CD4-positive, alpha-beta T cell (primary cell): ENCODE results near the gene OSBPL5. TPM values are rescaled to one million over a fixed set of nuclear protein-coding genes. Genes with fewer than 3 reads are reported as not detected.

ENCODE experiments used
- ATAC-seq: fragments of 200-7000 bp; cut with Tn5 transposase; one replicate; pipeline ENCODE4 v1.10.0; 2022; ENCODE audit warnings: mild to moderate bottlenecking; ENCODE audit not compliant: poor library complexity
- CTCF ChIA-PET: fragments of 350-600 bp; sonication (Branson Sonifier 250); formaldehyde crosslinking; loops from one replicate; lab custom pipeline; 2021; ENCODE audit warnings: antibody characterized with exemption, inconsistent platforms; lab: Charles Lee
- POLR2A ChIA-PET: fragments of 350-600 bp; sonication (Branson Sonifier 250); formaldehyde crosslinking; loops from one replicate; lab custom pipeline; 2021; ENCODE audit warnings: antibody characterized with exemption, inconsistent platforms; lab: Charles Lee
- DNase-seq, 14 experiments: peaks; one replicate each; pipeline ENCODE4 v3.0.0-alpha.2; 2013 to 2020; ENCODE audit warnings: mixed read lengths in 2 of 14
- H3K27ac ChIP-seq, 2 donors: one replicate each; pipeline versions ENCODE4 v1.5.1 to v1.7.0; 2013; ENCODE audit warnings: low read length in 2 of 2, low read depth in 1 of 2, mild to moderate bottlenecking in 1 of 2
- H3K27me3 ChIP-seq, 2 experiments: 1 replicate in 1 of 2; 2 replicates in 1 of 2; pipeline versions ENCODE4 v1.6.1 to v1.7.0; 2013; ENCODE audit warnings: low read length in 2 of 2, control low read depth in 1 of 2, mild to moderate bottlenecking in 1 of 2, moderate library complexity in 1 of 2; ENCODE audit not compliant: insufficient read depth in 2 of 2, control insufficient read depth in 1 of 2
- H3K36me3 ChIP-seq: one replicate; pipeline ENCODE4 v1.6.1; 2013; ENCODE audit warnings: low read length, control low read depth; ENCODE audit not compliant: insufficient read depth
- H3K4me1 ChIP-seq: one replicate; pipeline ENCODE4 v1.6.1; 2013; ENCODE audit warnings: low read length, control low read depth; ENCODE audit not compliant: insufficient read depth
- H3K4me3 ChIP-seq: one replicate; pipeline ENCODE4 v1.5.1; 2013; ENCODE audit warnings: mild to moderate bottlenecking, low read length, moderate library complexity
- H3K9me3 ChIP-seq, 2 experiments: 1 replicate in 1 of 2; 2 replicates in 1 of 2; pipeline versions ENCODE4 v1.6.1 to v1.7.0; 2013; ENCODE audit warnings: low read length in 2 of 2, mild to moderate bottlenecking in 2 of 2, control low read depth in 1 of 2, moderate library complexity in 1 of 2; ENCODE audit not compliant: control insufficient read depth in 1 of 2, insufficient read depth in 1 of 2
- H3K27ac Mint-ChIP-seq: one replicate; pipeline ENCODE4 v1.8.0; 2020; ENCODE audit warnings: mixed read lengths
- H3K27me3 Mint-ChIP-seq: one replicate; pipeline ENCODE4 v1.8.0; 2021; ENCODE audit warnings: mixed read lengths
- H3K36me3 Mint-ChIP-seq: one replicate; pipeline ENCODE4 v1.8.0; 2021; ENCODE audit warnings: low read depth, mixed read lengths
- H3K4me1 Mint-ChIP-seq: one replicate; pipeline ENCODE4 v1.8.0; 2021; ENCODE audit warnings: low read depth, mixed read lengths
- H3K4me3 Mint-ChIP-seq: one replicate; pipeline ENCODE4 v1.8.0; 2020; ENCODE audit warnings: mild to moderate bottlenecking, mixed read lengths
- H3K9me3 Mint-ChIP-seq: one replicate; pipeline ENCODE4 v1.8.0; 2020; ENCODE audit warnings: mixed read lengths
- intact Hi-C, 2 experiments: fragments of 100-400 bp; cut with DNase I in 1 of 2; cut with micrococcal nuclease in 1 of 2; formaldehyde crosslinking; loops; one replicate each; pipeline versions ENCODE4 v1.15.1 to v1.9.0; 2023 to 2025; cut with DNase I, micrococcal nuclease
- total RNA-seq, 174 experiments: library from RNA in 2 of 174; stranded (reverse) in 2 of 174; gene quantifications; one replicate each; pipeline ENCODE4 v1.2.3 and lab custom pipeline; 2021 to 2026
- TF ChIP-seq, protein P1 (sequence below): fragments of 200-600 bp; IDR thresholded peaks from one replicate; pipeline ENCODE4 v1.8.0; 2022; ENCODE audit warnings: antibody characterized with exemption, mild to moderate bottlenecking

OSBPL5 gene
- total RNA-seq, 2 experiments from 2014 or later: 6.7 to 9.1 TPM

DNA sequence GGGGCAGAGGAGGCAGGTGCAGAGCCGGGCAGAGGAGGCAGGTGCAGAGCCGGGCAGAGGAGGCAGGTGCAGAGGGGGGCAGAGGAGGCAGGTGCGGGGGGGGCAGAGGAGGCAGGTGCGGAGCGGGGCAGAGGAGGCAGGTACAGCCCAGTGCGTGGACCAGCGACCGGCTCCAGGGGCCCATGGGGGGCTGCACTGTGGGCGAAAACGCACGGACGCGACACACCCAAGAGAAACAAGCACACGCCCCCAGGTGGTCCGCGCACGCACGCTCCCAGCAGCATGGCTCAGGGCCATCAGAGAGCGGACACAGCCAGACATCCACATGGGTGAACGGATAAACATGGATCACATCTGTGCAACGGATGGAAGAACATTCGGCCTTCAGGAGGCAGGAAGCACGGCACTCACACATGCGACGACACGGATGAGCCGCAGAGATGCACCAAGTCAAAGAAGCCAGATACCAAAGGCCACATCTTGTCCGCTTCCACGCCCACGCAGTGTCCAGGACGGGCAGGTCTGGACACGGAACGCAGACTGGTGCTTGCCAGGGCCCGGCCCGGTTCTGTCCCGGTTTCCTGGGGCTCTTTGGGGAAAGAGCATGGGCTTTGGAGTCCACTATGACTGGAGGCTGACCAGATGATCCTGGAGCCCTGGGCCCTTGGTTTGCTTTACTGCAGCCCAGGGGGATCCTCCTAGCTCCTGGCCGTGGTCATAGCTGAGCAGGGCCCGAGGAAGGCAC is 21.8 kb downstream of the OSBPL5 start:
- TF ChIP-seq, protein P1, sequence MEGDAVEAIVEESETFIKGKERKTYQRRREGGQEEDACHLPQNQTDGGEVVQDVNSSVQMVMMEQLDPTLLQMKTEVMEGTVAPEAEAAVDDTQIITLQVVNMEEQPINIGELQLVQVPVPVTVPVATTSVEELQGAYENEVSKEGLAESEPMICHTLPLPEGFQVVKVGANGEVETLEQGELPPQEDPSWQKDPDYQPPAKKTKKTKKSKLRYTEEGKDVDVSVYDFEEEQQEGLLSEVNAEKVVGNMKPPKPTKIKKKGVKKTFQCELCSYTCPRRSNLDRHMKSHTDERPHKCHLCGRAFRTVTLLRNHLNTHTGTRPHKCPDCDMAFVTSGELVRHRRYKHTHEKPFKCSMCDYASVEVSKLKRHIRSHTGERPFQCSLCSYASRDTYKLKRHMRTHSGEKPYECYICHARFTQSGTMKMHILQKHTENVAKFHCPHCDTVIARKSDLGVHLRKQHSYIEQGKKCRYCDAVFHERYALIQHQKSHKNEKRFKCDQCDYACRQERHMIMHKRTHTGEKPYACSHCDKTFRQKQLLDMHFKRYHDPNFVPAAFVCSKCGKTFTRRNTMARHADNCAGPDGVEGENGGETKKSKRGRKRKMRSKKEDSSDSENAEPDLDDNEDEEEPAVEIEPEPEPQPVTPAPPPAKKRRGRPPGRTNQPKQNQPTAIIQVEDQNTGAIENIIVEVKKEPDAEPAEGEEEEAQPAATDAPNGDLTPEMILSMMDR: no peak
- H3K27ac ChIP-seq: no peak overlapping the region
- intact Hi-C loops: no loop called here
- Mint-ChIP-seq H3K9me3 (no peaks in the 10 kb centered on the region), H3K4me1 (no peaks in the 10 kb centered on the region), H3K36me3 (no peaks in the 10 kb centered on the region), H3K27me3 (no peaks in the 10 kb centered on the region), H3K27ac (no peak overlapping the region), H3K4me3 (no peak overlapping the region)
- POLR2A ChIA-PET: no interaction called here
- DNase-seq (no peak), ATAC-seq (no peak)
- no peaks in the 10 kb centered on the region for H3K4me1 ChIP-seq
- H3K36me3 ChIP-seq: no peaks in the 10 kb centered on the region
- H3K27me3 ChIP-seq: no peaks in the 10 kb centered on the region
- CTCF ChIA-PET: no interaction called here
- H3K4me3 ChIP-seq: no peak overlapping the region
- peaks cover 0 to 9% of the 10 kb centered on the region in 2 experiments for H3K9me3 ChIP-seq

DNA sequence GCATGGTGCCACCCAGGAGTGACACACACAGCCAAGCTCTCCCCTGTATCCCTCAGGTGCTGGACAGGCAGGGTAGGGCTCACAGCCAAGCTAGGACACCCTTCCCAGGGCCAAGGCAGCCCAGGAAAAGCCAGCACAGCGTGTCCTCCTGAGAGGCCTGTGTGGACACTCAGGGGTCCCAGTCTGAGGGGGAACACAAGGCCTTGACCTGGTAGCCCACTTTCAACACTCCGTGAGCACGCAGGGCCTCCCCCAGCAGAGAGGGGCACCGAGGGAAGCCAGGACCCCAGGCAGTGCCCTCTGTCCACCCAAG is 24.9 kb downstream of the OSBPL5 start:
- POLR2A ChIA-PET: no interaction called here
- H3K27ac ChIP-seq: no peak overlapping the region

DNA sequence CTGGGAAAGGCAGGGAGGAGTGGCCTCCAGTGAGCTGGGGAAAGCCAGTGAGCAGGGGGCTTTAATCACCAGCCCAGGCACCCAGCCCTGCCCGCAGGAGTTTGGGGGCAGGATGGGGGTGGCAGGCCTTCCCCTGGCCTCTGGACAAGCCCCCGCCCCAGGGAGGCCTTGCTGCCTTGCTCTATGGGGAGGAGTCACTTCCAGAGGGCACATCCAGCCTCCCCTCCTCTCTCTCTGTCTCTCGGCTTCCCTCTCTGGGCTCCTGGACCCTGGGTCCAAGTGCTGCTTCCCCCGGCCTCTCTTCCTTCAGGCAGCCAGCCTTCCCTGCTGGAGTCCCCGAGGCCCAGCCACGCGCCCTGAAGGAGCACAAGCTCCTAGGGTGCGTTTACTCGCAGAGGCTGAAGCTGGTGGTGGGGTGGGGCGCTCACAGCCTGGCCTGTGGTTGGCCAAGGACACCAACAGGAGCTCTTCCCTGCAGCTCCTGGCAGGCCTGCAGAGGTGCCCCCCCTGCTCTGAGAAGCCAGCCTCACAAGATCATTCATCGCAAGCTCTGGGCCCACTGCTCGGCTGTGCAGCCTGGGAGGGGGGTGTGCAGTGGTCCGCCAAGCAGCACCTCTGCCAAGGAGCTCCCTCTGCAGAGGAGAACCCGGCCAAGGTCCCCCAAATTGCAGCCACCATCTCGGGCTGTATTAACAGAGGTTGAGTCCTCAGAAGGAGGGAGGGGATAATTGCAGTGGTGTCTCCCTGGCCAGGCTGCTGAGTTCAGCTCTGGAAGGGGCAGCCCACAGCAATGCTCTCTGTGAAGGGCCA is 25.4 kb downstream of the OSBPL5 start:
- Mint-ChIP-seq H3K9me3 (no peaks in the 10 kb centered on the region), H3K36me3 (no peaks in the 10 kb centered on the region), H3K4me1 (no peaks in the 10 kb centered on the region), H3K27ac (no peak overlapping the region), H3K4me3 (no peak overlapping the region), H3K27me3 (no peaks in the 10 kb centered on the region)
- intact Hi-C loops: no loop called here
- H3K4me1 ChIP-seq: peaks cover 14% of the 10 kb centered on the region
- H3K9me3 ChIP-seq: peaks cover 0 to 9% of the 10 kb centered on the region in 2 experiments
- POLR2A ChIA-PET: no interaction called here
- H3K36me3 ChIP-seq: no peaks in the 10 kb centered on the region
- no peak for DNase-seq
- no peak overlapping the region for H3K4me3 ChIP-seq
- no peak overlapping the region for H3K27ac ChIP-seq
- no peak for ATAC-seq
- CTCF ChIA-PET: no interaction called here
- TF ChIP-seq, protein P1: no peak
- no peaks in the 10 kb centered on the region for H3K27me3 ChIP-seq

More for the DNA sequence above, 24.9 kb downstream of the OSBPL5 start:
- ATAC-seq (no peak), DNase-seq (no peak)
- no peak overlapping the region for H3K27ac Mint-ChIP-seq
- H3K27me3 Mint-ChIP-seq: no peaks in the 10 kb centered on the region
- no peaks in the 10 kb centered on the region for H3K9me3 Mint-ChIP-seq
- no peak overlapping the region for H3K4me3 Mint-ChIP-seq
- CTCF ChIA-PET: no interaction called here
- peaks cover 0 to 9% of the 10 kb centered on the region in 2 experiments for H3K9me3 ChIP-seq
- H3K4me1 Mint-ChIP-seq: no peaks in the 10 kb centered on the region
- no peaks in the 10 kb centered on the region for H3K27me3 ChIP-seq
- TF ChIP-seq, protein P1: no peak
- no peak overlapping the region for H3K4me3 ChIP-seq
- H3K4me1 ChIP-seq: peaks cover 12% of the 10 kb centered on the region
- no peaks in the 10 kb centered on the region for H3K36me3 ChIP-seq
- intact Hi-C loops: no loop called here
- no peaks in the 10 kb centered on the region for H3K36me3 Mint-ChIP-seq
